GM13976 (cell line): ENCODE results near the gene BCAS3.

Experiments
- DNase-seq: peaks from one replicate; pipeline ENCODE4 v3.0.0; 2012; ENCODE audit warnings: low spot score
- in situ Hi-C: fragments of 300-500 bp; cut with MboI; formaldehyde crosslinking; loops from one replicate; pipeline ENCODE4 v1.12.0; 2022; ENCODE audit warnings: low sequenced_read_pairs, mixed read lengths, inconsistent platforms; ENCODE audit not compliant: unreplicated experiment
- TF ChIP-seq, protein P1 (sequence below): IDR thresholded peaks from 2 replicates; pipeline ENCODE4 v1.5.1; 2012; ENCODE audit warnings: borderline replicate concordance, mild to moderate bottlenecking; ENCODE audit not compliant: insufficient read depth; ENCODE audit errors: extremely low read depth, missing control alignments, control extremely low read depth

The BCAS3 gene

DNA sequence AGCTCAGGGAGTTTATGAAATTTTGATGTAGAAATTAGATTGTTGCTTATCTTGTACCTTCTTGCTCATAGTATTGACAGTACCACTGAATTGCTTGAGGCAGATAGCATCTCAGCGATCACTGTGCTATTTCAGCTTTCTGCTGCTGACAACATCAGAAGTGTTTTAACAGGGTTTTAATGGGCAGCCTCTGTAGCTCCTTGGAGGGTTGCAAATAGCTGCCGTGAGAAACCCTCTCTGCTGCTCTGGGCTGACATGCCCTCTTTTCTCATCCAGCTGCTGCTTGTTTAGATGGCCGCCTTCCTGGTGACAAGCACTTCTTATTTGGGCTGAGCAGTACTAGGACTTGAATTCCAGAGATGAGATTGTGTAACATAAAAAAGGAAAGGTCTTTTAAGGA is 541.8 kb downstream of the BCAS3 start:
- no peak for DNase-seq

DNA sequence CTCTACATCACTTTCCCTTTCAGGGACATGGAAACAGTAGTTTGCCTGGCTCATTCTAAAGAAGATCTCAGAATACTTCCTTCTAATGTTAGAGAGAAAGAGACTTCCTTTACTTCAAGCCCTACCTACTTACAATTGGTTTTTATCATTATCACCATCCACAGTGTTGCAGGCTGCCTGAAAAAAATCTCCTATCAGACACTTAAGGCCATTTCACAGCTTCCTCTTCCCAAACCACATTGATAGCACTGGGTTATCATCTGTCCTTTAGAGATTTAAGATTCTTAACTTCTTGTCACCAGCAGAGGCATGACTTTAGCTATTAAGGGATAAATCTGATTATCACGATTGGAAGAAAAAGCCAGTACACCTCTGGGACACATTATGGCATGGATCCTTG is 543.5 kb downstream of the BCAS3 start:
- in situ Hi-C loops = no loop called here
- TF ChIP-seq, protein P1, sequence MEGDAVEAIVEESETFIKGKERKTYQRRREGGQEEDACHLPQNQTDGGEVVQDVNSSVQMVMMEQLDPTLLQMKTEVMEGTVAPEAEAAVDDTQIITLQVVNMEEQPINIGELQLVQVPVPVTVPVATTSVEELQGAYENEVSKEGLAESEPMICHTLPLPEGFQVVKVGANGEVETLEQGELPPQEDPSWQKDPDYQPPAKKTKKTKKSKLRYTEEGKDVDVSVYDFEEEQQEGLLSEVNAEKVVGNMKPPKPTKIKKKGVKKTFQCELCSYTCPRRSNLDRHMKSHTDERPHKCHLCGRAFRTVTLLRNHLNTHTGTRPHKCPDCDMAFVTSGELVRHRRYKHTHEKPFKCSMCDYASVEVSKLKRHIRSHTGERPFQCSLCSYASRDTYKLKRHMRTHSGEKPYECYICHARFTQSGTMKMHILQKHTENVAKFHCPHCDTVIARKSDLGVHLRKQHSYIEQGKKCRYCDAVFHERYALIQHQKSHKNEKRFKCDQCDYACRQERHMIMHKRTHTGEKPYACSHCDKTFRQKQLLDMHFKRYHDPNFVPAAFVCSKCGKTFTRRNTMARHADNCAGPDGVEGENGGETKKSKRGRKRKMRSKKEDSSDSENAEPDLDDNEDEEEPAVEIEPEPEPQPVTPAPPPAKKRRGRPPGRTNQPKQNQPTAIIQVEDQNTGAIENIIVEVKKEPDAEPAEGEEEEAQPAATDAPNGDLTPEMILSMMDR = no peak

More for the DNA sequence above, 541.8 kb downstream of the BCAS3 start:
- TF ChIP-seq, protein P1 = no peak
- in situ Hi-C loops = no loop called here

DNA sequence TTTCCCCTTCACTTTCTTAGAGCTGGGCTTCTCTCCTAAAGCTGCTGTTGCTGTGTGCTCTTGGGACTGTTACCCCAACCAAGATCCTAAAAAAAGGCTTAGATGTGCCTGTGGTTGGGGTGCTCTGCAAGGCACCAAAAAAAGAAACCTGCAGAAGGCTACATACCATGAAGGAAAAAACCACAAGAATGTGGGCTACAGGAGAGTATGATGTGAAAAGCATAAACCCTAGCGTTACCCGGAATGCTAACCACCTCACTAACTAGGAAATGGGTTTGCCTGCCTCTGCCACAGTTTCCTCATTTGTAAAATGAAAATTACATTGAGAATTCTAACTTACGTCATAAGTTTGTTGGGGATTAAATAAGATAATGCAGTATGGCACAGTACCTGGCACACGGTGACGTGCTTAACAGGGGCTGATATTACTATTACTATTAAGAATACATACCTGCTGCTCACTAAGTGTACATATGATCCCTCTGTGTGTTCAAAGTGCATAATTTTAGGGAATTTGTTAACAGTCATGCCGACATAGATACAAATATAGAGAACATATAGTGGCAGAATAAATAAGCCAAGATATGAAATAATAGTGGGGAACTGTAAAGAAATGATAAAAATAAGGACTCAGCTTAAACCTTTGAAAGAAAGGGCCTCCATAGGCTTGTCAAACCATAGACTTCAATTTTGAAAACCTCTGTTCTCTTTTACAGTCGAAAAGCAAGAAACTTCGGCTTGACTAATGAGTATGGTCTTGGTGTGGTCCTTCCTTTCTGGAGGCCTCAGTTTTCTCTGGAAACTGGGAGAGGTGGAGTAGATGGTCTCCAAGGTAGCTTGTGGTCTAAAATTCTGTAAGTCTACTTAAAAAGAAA is 544.2 kb downstream of the BCAS3 start:
- in situ Hi-C loops = no loop called here
- no peak for DNase-seq
- TF ChIP-seq, protein P1 = no peak

More for the DNA sequence above, 543.5 kb downstream of the BCAS3 start:
- no peak for DNase-seq

DNA sequence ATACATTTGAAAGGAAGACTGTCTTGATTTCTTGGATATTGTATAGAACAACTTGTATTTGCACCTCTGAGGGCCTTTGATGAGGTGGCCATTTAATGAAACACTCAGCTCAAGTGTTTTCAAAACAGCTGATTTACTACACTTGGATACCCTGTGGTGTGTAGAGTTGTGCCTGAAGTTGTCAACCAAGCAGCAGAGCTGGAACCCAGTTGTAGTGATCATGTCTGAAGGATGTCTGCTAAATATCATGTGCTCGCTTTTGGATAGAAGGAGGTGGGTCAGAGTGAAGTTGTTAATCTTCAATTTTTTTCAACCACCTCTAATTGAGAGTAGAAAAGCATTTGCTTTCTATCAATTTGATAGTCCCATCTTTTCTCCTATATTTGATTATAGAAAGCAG is 546.1 kb downstream of the BCAS3 start:
- TF ChIP-seq, protein P1 = no peak

DNA sequence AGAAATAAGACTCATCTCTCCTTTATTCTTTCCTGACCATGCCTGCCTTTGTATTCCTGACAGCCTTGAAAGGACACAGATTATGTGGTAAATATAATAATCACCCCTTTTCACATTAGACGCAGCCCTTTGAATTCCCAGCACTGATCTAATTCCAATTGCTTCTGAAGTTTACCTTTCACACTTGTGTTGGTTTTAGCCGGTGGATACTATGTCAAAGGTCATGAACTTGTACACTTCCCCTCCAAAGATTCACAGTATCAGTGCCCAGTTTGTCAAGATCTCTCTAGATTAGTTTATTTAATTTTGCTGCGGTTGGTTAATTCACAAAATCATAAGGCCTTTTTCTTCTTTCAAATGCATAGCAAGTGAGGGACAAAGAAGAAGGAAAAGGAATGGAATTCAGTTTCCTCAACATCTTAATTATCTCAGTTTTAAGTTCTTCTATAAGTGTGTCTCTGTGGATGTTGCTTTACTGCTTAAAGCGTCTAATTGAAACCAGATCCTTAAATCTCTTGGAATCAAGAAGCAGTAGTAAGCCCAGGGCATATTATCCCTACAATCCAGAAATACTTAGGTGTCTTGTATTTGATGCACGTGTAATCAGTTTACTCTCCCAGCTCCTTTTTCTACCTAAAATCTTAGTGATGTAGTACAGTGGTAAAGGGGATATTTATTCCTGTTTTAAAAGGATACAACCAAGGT is 547.7 kb downstream of the BCAS3 start:
- in situ Hi-C loops = no loop called here
- no peak for DNase-seq
- TF ChIP-seq, protein P1 = no peak

More for the DNA sequence above, 546.1 kb downstream of the BCAS3 start:
- in situ Hi-C loops = no loop called here
- DNase-seq = no peak

DNA sequence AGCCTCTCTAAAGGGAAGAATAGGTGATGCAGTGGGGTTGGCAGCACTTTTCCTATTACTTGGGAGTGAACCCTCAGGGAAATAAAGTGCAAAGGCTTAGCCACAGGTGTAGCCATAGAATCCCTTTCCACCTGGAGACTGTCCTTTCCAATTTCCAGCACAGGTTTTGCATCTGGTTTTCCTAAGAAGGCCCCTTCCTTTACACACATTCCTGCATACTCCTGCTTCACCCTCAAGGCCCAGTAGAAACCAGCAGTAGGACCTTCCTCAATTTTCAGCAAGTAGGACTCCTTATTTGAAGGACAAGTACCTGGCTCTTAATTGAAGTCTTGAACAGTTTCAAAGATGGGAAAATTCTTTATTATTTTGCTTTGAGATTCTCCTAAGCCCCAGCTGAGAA is 550.2 kb downstream of the BCAS3 start:
- in situ Hi-C loops = no loop called here
- TF ChIP-seq, protein P1 = no peak
- DNase-seq = no peak
